ENCODE measurements around the gene SPECC1. TPM values are rescaled to one million over a fixed set of nuclear protein-coding genes. Genes with fewer than 3 reads are reported as not detected.

The SPECC1 gene
- total RNA-seq, 1 donor from 2014 or later: 6.3 TPM

Other genes starting within 250 kb of the SPECC1 start
- gene ULK2, start 141.4 kb upstream of the SPECC1 start, total RNA-seq: 12.7 and 14.8 TPM in 2 replicates
- gene AKAP10, start 31.5 kb upstream of the SPECC1 start, total RNA-seq: 40.6 and 43.2 TPM in 2 replicates

All from T-helper 2 cell treated with Interferon-gamma antibody and Interleukin-4, amounts not matched to agents 100 ng/mL and 5 ng/mL, for 36 hours (primary cell).